HG03439 (cell line): ENCODE measurements around the gene TGFB3.
"Not testable (repeated sequence)": the region's sequence is repeated elsewhere in the genome, so short reads cannot be mapped to it uniquely, and the experiment has no call there.

Source experiments
- ATAC-seq: cut with Tn5 transposase; IDR thresholded peaks from one replicate; pipeline ENCODE4 v1.9.1; 2021; ENCODE audit warnings: mild to moderate bottlenecking, moderate library complexity; ENCODE audit not compliant: unreplicated experiment

Gene TGFB3

GRCh38 chr14:75961662-75962061, 20.1 kb downstream of the TGFB3 start:
- ATAC-seq = no peak

GRCh38 chr14:75960231-75960630, 21.6 kb downstream of the TGFB3 start:
- no peak for ATAC-seq

DNA sequence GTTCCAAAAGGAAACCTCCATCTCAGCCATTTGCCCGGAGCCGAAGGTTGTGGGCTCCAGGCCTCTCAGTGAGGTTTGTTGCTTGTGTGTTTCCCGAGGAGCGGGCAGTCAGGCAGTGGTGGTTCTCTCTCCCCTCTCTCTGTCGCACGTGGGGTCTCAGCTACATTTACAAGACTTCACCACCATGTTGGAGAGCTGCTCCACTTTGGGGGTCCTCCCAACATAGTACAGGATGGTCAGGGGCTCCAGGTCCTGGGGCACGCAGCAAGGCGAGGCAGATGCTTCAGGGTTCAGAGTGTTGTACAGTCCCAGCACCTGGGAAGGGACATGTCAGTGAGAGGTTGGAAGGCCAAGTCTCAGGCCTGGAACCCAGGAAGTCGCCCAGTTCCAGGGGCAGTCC, 22.8 kb downstream of the TGFB3 start:
- no peak for ATAC-seq

DNA sequence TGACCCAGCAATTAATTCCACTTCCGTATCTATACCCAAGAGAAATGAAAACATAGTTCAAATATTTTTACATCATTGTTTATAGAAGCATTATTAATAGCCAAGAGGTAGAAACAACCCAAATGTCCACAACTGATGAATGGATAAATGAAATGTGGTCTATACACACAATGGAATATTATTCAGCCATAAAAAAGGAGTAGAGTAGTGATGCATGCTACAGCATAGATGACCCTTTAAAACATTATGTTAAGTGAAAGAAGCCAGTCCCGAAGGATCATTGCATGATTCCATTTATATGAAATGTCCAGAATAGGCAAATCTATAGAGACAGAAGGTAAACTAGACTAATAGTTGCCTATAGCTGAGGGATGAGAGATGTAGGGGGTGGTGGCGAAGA, 29.3 kb downstream of the TGFB3 start:
- no peak for ATAC-seq

GRCh38 chr14:75946785-75947184, 35.0 kb downstream of the TGFB3 start:
- no peak for ATAC-seq

DNA sequence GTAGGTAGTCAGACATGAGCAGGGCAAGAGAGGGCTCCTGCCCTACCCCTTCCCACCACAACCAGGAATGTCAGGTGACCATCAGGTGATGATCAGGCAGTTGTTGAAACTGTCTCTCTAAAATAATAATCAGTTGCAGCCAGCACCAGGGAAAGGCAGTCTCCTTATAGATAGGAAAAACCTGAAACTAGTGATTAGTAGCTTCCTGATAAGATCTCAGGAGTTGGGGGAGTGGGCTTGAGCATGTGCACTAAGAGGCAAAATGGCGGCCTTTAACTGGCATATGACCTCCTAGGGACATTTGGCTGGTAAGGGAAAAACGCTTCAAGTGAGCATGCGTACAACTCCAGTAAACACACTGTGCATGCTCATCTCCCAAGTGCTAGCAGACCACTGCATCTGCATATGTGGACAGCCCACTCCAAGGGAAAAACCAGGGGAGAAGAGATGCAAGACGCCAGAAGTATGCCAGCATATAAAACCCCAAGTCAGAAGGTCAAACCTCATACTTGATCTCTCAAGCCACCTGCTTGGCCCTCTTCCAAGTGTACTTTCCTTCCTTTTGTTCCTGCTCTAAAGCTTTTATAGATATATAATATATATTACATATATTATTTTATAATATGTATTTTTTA, 37.1 kb downstream of the TGFB3 start:
- ATAC-seq = no peak

DNA sequence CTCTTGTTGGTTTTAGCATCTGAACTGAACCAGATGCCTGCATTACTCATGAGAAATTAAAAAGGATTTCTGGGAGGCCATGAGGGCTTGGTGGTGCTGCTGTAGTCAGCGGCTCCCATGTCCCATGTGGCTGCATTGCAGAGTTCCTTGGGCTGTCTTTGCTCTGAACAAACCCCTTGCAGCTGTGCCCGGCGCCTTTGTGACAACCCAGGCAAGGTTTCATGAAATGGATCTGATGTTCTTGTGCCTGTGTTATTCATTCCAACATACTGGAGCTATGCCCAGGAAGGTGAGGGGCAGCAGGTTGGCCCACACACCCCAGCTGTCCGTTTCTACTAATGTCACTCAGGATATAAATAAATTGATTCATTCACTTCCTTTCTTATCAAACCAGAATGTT, 40.8 kb downstream of the TGFB3 start:
- no peak for ATAC-seq

GRCh38 chr14:75939200-75939599, 42.6 kb downstream of the TGFB3 start:
- no peak for ATAC-seq

DNA sequence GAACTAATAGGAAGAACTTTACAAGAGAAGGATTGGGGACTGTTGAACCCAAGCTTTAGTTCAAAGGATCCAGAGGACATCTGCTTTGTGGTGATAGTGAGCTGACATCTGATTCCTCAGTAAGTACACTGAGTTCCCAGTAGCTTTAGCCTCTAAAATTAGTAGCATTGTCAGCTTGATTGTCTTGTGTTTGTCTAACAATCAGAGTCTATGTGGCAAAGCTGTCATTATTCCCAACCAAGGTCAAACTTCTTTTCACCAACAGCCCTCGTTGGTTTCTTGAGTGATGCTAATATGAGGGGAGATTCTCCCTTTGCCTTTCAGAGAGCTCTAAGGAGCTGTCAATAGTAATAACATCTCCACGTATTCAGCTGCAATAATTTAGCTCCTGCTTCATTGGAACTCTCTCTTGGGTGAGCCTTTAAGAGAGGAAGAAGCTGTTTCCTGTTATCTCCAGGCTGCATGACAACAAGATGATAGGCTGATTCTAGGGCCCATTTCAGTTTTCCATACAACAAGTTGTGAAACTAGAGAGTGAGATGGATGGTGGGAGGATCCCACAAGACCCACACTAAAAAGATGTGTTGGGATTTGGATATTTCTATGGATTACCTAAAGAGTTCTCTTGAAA, 46.7 kb downstream of the TGFB3 start:
- ATAC-seq = no peak

DNA sequence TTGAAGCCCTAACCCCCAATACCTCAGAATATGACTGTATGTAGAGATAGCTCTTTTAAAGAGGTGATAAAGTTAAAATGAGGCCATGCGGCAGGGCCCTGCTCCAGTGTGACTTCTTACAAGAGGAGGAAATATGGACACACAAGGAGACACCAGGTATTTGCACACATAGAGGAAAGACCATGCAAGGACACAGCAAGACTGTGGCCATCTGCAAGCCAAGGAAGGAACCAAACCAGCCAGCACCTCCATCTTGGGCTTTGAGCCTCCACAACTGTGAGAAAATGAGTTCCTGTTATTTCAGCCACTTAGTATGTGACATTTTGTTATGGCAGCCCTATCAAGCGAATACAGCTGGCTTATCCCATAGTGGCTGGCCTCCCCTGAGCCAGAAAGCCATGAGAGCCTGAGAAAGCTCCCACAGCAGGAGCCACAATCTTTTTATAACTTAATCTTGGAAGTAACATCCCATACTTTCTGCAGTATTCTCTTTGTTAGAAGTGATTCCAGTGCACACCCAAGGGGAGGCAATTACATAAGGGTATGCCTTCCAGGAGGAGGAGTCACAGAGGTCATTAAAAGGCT, 48.0 kb downstream of the TGFB3 start:
- no peak for ATAC-seq

DNA sequence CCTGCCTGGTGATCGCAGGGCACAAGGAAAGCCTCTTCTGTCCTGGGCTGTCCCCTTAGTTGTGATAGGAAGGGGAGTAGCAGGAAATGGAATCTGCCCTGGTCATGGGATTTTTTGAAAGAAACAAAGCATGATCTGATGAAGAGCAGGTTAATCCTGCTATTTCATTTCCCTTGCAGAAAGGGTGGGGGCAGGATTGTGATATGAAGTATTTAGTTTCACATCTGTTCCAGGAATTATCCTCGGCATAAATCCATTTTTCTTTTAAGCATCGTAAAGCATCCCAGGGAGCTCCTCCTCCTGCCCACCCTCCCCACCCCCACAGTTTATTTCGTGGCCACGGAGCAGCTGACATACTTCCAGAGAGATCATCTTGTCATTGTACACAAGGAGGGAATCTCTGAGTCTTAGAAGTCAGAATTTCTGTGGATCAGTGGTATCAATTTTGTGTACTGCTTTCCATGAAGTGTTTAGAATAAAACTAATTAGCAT, 53.1 kb downstream of the TGFB3 start:
- no peak for ATAC-seq

- ATAC-seq = no peak
These were observed 54.2 kb downstream of the TGFB3 start for GRCh38 chr14:75927564-75928087.

GRCh38 chr14:75926431-75927115, 55.2 kb downstream of the TGFB3 start:
- no peak for ATAC-seq

DNA sequence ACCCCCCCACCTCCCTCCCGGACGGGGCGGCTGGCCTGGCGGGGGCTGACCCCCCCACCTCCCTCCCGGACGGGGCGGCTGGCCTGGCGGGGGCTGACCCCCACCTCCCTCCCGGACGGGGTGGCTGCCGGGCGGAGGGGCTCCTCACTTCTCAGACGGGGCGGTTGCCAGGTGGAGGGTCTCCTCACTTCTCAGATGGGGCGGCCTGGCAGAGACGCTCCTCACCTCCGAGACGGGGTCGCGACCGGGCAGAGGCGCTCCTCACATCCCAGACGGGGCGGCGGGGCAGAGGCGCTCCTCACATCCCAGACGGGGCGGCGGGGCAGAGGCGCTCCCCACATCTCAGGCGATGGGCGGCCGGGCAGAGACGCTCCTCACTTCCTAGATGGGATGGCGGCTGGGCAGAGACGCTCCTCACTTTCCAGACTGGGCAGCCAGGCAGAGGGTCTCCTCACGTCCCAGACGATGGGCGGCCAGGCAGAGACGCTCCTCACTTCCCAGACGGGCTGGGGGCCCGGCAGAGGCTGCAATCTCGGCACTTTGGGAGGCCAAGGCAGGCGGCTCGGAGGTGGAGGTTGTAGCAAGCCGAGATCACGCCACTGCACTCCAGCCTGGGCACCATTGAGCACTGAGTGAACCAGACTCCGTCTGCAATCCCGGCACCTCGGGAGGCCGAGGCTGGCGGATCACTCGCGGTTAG, 56.5 kb downstream of the TGFB3 start:
- ATAC-seq = not testable (repeated sequence)

GRCh38 chr14:75920421-75920820, 61.4 kb downstream of the TGFB3 start:
- not testable (repeated sequence) for ATAC-seq

GRCh38 chr14:75917946-75918335, 63.9 kb downstream of the TGFB3 start:
- no peak for ATAC-seq

- no peak for ATAC-seq
These were observed 64.4 kb downstream of the TGFB3 start for GRCh38 chr14:75917322-75917945.

GRCh38 chr14:75915045-75915444, 66.8 kb downstream of the TGFB3 start:
- no peak for ATAC-seq

DNA sequence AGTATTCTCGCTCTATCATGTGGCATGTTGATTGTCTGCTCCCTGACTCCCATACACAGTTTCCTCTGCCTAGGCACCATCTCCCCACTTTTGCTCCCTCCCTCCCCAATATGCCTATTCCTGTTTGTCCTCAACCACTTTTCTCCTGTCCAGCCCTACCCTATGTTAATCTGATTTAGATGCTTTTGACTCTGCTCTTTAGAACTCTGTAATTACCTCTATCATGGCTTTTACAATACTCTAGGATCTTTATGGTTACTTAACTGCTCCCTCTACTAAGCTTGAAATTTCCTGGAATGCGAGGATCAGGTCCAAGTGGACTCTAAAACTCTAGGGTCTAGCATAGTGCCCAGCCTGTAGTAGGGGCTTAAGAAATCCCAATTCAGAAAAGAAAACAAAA, 68.6 kb downstream of the TGFB3 start:
- ATAC-seq = no peak

- no peak for ATAC-seq
These were observed 69.9 kb downstream of the TGFB3 start for GRCh38 chr14:75911883-75912282.

- ATAC-seq = no peak
These were observed 71.7 kb downstream of the TGFB3 start for GRCh38 chr14:75910048-75910447.
